Right lobe of liver (tissue), 4 donors: ENCODE measurements around the gene SH2D2A.

Source experiments
- CTCF ChIP-seq, 4 donors: fragments of 200-600 bp in 3 of 4; fragments of 450-650 bp in 1 of 4; IDR thresholded peaks; one replicate each; pipeline versions ENCODE4 v1.5.1 to v1.8.0; 2016 to 2022; ENCODE audit warnings: antibody characterized with exemption in 4 of 4, mild to moderate bottlenecking in 2 of 4
- POLR2A ChIP-seq: fragments of 450-650 bp; IDR thresholded peaks from one replicate; pipeline ENCODE4 v1.6.1; 2017; ENCODE audit warnings: antibody characterized with exemption, mild to moderate bottlenecking
- donor health status: DM: no; HTN: no; CAD: no.
- donor health status: DM: no; HTN: no; CAD: no.
- donor health status: DM: no; HTN: yes; CAD: no.

DNA sequence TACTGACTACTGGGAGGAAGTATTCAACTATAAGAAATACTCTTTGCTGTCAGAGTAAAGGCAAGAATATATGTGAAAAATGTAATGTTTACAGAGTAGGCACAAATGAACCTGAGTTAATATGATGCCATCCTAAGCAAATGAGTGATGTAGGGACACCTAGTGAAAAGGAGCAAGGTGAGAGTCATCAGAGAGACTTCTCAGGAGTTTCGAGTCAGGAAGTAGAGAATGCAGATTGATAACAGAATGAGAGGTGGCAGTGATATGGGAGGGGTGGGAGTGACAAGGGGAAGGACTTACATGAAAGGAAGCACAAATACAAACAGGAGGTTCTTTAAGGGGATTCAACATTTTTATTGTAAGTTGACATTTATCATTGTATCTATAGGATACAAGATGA lies 39.1 kb downstream of the SH2D2A start:
- TF ChIP-seq POLR2A (no peak), CTCF (IDR thresholded peaks at IDR 0.05) (no peak)
